Activated CD8-positive, alpha-beta T cell treated with anti-CD3 and anti-CD28 coated beads, Interleukin-2, amount 10 ng/mL, durations not matched to agents 7 days and 5 days (primary cell): ENCODE measurements around the gene HHEX. TPM values are rescaled to one million over a fixed set of nuclear protein-coding genes. Genes with fewer than 3 reads are reported as not detected.

Experiments
- ATAC-seq: fragments of 150-1000 bp; cut with Tn5 transposase; one replicate; pipeline ENCODE4 v1.10.0; 2021; ENCODE audit warnings: moderate library complexity
- CTCF ChIA-PET: fragments of 350-600 bp; sonication (Branson Sonifier 250); formaldehyde crosslinking; loops from one replicate; lab custom pipeline; 2021; ENCODE audit warnings: antibody characterized with exemption; lab: Charles Lee
- POLR2A ChIA-PET: fragments of 350-600 bp; sonication (Branson Sonifier 250); formaldehyde crosslinking; loops from one replicate; lab custom pipeline; 2021; ENCODE audit warnings: antibody characterized with exemption; lab: Charles Lee
- DNase-seq: peaks from one replicate; pipeline ENCODE4 v3.0.0-alpha.2; 2020
- H3K27ac Mint-ChIP-seq: one replicate; pipeline ENCODE4 v1.8.0; 2021; ENCODE audit warnings: mild to moderate bottlenecking, mixed read lengths
- H3K27me3 Mint-ChIP-seq: one replicate; pipeline ENCODE4 v1.8.0; 2021; ENCODE audit warnings: low read depth, mixed read lengths
- H3K36me3 Mint-ChIP-seq: one replicate; pipeline ENCODE4 v1.8.0; 2021; ENCODE audit warnings: low read depth, mixed read lengths
- H3K4me1 Mint-ChIP-seq: one replicate; pipeline ENCODE4 v1.8.0; 2021; ENCODE audit warnings: low read depth, mixed read lengths
- H3K4me3 Mint-ChIP-seq: one replicate; pipeline ENCODE4 v1.8.0; 2021; ENCODE audit warnings: mild to moderate bottlenecking, mixed read lengths
- H3K9me3 Mint-ChIP-seq: one replicate; pipeline ENCODE4 v1.8.0; 2022; ENCODE audit warnings: mixed read lengths; ENCODE audit not compliant: insufficient read depth
- total RNA-seq, 2 experiments: library from RNA; stranded (reverse); gene quantifications; one replicate each; pipeline ENCODE4 v1.2.3, GENCODE V29; 2021

HHEX gene
- total RNA-seq, 2 experiments from 2014 or later = 0.13 TPM; not detected in 1

GRCh38 chr10:92695679-92696605 is 6.2 kb downstream of the HHEX start:
- Mint-ChIP-seq H3K9me3 (no peaks in the 10 kb centered on the region), H3K36me3 (no peaks in the 10 kb centered on the region), H3K4me1 (peaks cover 40% of the 10 kb centered on the region), H3K4me3 (no peak overlapping the region), H3K27ac (no peak overlapping the region), H3K27me3 (peaks cover 74% of the 10 kb centered on the region)
- ChIA-PET POLR2A (no interaction called here), CTCF (no interaction called here)
- no peak for DNase-seq
- no peak for ATAC-seq

GRCh38 chr10:92696606-92697383 is 7.0 kb downstream of the HHEX start:
- DNase-seq (no peak), ATAC-seq (no peak)
- no peak overlapping the region for H3K27ac Mint-ChIP-seq
- H3K4me3 Mint-ChIP-seq = no peak overlapping the region
- no peaks in the 10 kb centered on the region for H3K9me3 Mint-ChIP-seq
- H3K27me3 Mint-ChIP-seq = peaks cover 73% of the 10 kb centered on the region
- ChIA-PET POLR2A (no interaction called here), CTCF (no interaction called here)
- no peaks in the 10 kb centered on the region for H3K36me3 Mint-ChIP-seq
- H3K4me1 Mint-ChIP-seq = peaks cover 32% of the 10 kb centered on the region

GRCh38 chr10:92697663-92698511 is 8.1 kb downstream of the HHEX start:
- Mint-ChIP-seq H3K4me1 (peaks cover 24% of the 10 kb centered on the region), H3K27me3 (peaks cover 67% of the 10 kb centered on the region), H3K4me3 (no peak overlapping the region), H3K36me3 (no peaks in the 10 kb centered on the region), H3K27ac (no peak overlapping the region), H3K9me3 (no peaks in the 10 kb centered on the region)
- ATAC-seq = peak; percentile 10
- CTCF ChIA-PET = interaction anchor here (1.0 kb wide), 1 partner anchor 145 kb away, joined by 3 read pairs; no protein-coding TSS in a partner anchor
- no peak for DNase-seq
- POLR2A ChIA-PET = no interaction called here

DNA sequence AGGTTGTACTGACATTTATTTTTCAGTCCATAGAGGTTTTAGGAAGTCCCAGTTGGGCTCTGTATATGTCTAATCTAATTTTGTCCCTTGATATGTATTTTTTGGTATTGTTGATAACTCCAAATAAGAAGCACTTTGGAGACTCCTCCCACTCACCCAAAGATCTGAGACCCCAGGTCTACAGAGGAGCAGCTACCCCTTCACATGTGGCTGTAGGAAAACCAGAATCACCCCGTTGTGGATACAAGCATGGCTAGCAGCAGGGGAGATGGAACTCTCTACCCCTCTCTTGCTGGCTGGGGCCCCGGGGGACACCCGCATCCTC is 9.4 kb downstream of the HHEX start:
- ATAC-seq = no peak
- DNase-seq = no peak

DNA sequence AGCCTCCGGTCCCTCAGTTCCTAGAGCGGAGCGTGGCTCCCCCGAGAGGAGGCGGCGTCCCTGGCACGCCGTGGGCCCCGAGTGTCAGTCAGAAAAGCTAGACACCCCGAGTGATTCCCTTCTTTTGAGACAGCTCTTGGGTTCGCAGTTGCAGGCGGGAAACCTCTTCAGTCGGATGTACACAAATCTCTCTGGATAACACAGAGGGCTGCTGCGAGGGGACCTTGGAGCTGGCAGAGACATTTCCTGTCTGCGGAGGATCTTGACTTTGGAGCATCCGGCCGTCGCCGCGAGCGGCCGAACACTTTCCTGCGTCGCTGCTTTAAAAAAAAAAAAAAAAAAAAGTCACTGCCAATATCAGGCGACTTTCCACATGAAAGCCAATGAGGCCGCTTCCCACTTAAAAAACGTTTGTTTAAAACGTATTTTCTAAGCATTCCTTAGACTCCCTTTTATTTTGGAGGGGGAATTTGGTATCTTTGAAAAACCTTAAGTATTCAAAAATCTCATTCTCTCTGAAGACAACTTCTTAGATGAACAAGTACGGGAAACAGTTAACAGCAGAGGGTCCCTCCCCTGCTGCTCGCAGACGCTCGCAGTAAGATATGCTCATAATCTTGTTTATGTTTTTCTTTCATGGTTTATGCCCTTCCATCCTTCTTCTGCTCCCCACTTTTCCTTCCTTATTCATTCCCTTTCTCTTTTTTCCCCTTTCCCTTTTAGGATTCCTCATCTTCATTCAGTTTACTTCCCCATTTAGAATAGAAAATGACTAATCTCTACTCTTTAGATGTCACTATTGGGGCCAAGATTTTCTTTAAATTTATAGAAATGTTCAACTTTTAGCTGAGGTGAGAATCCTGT is 10.0 kb downstream of the HHEX start:
- CTCF ChIA-PET = no interaction called here
- H3K27me3 Mint-ChIP-seq = peaks cover 63% of the 10 kb centered on the region
- DNase-seq = peak; percentile 61
- no peaks in the 10 kb centered on the region for H3K36me3 Mint-ChIP-seq
- ATAC-seq = peak; percentile 83
- H3K9me3 Mint-ChIP-seq = no peaks in the 10 kb centered on the region
- H3K27ac Mint-ChIP-seq = no peak overlapping the region
- POLR2A ChIA-PET = interaction anchor here (0.7 kb wide), 1 partner anchor 108 kb away, joined by 3 read pairs; no protein-coding TSS in a partner anchor
- peaks cover 24% of the 10 kb centered on the region for H3K4me1 Mint-ChIP-seq
- peak overlapping the region; percentile 68 for H3K4me3 Mint-ChIP-seq

More for the DNA sequence above, 9.4 kb downstream of the HHEX start:
- peaks cover 67% of the 10 kb centered on the region for H3K27me3 Mint-ChIP-seq
- H3K9me3 Mint-ChIP-seq = no peaks in the 10 kb centered on the region
- H3K36me3 Mint-ChIP-seq = no peaks in the 10 kb centered on the region
- POLR2A ChIA-PET = no interaction called here
- no peak overlapping the region for H3K27ac Mint-ChIP-seq
- peaks cover 24% of the 10 kb centered on the region for H3K4me1 Mint-ChIP-seq
- peak overlapping the region; percentile 68 for H3K4me3 Mint-ChIP-seq
- CTCF ChIA-PET = no interaction called here

DNA sequence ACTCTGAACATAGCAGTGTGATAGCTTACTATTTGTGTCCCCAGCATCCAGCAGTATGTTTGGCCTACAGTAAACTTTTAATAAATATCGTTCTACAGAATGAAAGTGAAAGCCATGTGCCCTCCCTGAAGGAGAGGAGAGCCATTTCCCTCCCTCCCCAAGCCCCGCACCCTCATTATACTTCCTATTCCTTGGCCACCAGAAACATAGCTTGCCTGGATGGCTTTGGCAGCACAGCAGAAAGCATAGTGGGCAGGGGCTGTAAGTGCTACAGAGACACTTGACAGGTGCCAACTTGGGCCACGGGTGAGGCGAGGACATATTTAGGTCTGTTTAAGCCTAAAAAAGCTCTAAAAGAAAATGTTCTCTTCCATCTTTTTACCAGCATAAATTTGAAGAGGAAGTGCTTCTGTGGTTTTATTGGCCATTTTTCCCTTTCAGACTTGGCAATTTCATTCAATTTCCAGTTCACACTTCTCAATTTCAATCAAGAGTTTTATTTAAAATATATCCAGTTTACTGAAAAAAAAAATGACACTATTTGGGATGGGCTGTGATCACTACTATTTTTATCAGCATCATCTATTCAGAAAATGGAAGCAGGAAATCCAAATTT is 12.7 kb downstream of the HHEX start:
- ChIA-PET POLR2A (no interaction called here), CTCF (interaction anchor here (0.9 kb wide), 1 partner anchor 26 kb away, joined by 3 read pairs; no protein-coding TSS in a partner anchor)
- Mint-ChIP-seq H3K36me3 (no peaks in the 10 kb centered on the region), H3K27ac (no peak overlapping the region), H3K4me3 (no peak overlapping the region), H3K27me3 (peaks cover 52% of the 10 kb centered on the region), H3K9me3 (no peaks in the 10 kb centered on the region), H3K4me1 (peaks cover 23% of the 10 kb centered on the region)
- ATAC-seq (no peak), DNase-seq (no peak)

DNA sequence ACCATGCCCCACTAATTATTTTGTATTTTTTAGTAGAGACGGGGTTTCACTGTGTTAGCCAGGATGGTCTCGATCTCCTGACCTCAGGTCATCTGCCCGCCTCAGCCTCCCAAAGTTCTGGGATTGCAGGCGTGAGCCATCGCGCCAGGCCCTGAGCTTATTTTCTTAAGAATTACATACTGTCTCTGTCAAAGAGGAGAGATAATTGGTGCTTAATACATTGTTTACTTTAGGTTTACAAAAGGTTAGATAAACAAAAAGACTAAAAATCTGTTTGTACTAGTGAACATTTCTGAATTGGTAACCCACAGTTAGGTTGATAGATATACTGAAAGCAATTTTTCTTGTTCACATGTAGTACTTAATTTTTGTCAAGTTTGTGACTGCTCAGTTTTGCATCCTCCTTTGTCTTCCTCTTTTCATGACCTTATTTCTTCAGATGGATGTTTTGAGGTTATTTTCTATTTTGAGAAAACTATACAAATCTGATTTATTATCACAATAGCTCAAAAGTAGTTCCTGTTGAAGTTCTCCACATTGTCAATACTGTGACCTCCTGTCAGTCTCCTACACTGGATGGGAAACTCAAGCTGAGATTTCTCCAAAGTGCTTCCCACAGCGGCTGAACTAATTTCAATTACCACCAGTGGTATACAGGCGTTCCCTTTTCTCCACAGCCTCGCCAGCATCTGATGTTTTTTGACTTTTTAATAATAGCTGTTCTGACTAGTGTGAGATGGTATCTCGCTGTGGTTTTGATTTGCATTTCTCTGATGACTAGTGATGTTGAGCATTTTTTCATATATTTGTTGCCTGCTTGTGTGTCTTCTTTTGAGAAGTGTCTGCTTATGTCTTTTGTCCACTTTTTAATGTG is 22.5 kb downstream of the HHEX start:
- H3K4me3 Mint-ChIP-seq = no peak overlapping the region
- CTCF ChIA-PET = no interaction called here
- no peaks in the 10 kb centered on the region for H3K36me3 Mint-ChIP-seq
- DNase-seq (no peak), ATAC-seq (no peak)
- no peak overlapping the region for H3K27ac Mint-ChIP-seq
- POLR2A ChIA-PET = no interaction called here
- H3K27me3 Mint-ChIP-seq = peaks cover 21% of the 10 kb centered on the region
- H3K4me1 Mint-ChIP-seq = no peaks in the 10 kb centered on the region
- no peaks in the 10 kb centered on the region for H3K9me3 Mint-ChIP-seq

DNA sequence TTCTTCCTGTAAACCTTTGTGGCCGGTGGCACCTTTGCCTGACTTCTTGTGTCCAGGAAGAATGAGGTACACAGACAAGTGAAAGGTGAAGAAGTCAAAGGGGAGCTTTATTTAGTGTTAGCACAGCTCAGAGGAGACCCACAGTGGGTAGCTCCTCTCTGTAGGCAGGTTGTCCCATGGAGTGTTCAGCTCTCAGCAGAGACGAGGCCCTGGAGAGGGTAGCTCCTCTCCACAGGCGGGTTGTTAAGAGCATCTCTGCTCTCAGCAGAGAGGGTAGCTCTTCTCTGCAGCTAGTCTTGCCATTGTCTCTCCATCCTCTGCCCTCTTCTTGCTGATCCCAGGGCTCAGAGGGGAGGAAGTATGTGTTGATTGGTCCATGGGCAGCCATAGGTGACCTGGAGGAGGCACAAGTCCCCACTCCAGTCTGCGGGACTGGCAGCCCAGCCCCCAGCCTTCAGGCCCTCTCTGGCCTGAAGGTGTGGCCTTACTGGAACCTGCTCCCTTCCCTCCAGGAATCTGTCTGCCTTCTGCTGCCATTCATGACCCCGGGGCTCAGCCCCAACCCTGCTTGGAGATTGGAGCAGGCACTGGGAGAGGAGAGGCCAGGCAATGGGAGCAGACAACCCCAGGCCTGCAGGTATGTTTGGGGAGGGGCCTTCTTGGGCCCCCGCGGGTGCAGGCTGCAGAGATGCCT is 24.5 kb downstream of the HHEX start:
- Mint-ChIP-seq H3K27ac (no peak overlapping the region), H3K27me3 (peaks cover 18% of the 10 kb centered on the region), H3K4me3 (no peak overlapping the region), H3K4me1 (no peaks in the 10 kb centered on the region), H3K9me3 (no peaks in the 10 kb centered on the region), H3K36me3 (no peaks in the 10 kb centered on the region)
- no peak for DNase-seq
- ATAC-seq = no peak
- ChIA-PET CTCF (no interaction called here), POLR2A (no interaction called here)

DNA sequence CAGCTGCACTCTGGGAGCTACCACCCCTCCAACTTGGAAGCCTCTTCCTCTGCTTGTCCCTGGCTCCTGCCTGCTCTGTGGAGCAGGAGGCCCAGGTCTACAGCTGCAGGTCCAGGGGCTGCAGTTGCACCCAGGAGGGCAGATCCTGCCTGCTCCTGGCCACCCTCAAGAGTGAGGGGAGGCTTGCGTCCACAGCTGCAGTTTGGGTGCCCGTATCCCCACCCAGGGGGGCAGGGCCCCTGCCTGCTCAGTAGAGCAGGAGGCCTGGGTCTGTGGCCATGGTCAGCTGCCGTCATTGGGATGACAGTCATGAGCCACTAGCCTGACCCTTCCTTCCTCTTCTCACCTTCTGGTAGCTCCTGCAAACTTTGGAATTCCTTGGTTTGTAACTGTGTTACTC is 25.1 kb downstream of the HHEX start:
- CTCF ChIA-PET = no interaction called here
- no peaks in the 10 kb centered on the region for H3K4me1 Mint-ChIP-seq
- no peak overlapping the region for H3K4me3 Mint-ChIP-seq
- DNase-seq (no peak), ATAC-seq (no peak)
- no peak overlapping the region for H3K27ac Mint-ChIP-seq
- POLR2A ChIA-PET = no interaction called here
- no peaks in the 10 kb centered on the region for H3K9me3 Mint-ChIP-seq
- H3K36me3 Mint-ChIP-seq = no peaks in the 10 kb centered on the region
- peaks cover 17% of the 10 kb centered on the region for H3K27me3 Mint-ChIP-seq
